Activated naive CD8-positive, alpha-beta T cell treated with anti-CD3 and anti-CD28 coated beads for 36 hours (primary cell): ENCODE data around the gene PNMA6A. TPM values are rescaled to one million over a fixed set of nuclear protein-coding genes. Genes with fewer than 3 reads are reported as not detected.
"Not testable (repeated sequence)": the region's sequence is repeated elsewhere in the genome, so short reads cannot be mapped to it uniquely, and the experiment has no call there.

ENCODE experiments used
- DNase-seq: peaks from one replicate; pipeline ENCODE4 v3.0.0; 2021
- H3K27ac Mint-ChIP-seq: one replicate; pipeline ENCODE4 v1.8.0; 2022; ENCODE audit warnings: mild to moderate bottlenecking, moderate library complexity, mixed read lengths
- H3K27me3 Mint-ChIP-seq: one replicate; pipeline ENCODE4 v1.8.0; 2022; ENCODE audit warnings: mild to moderate bottlenecking, mixed read lengths
- H3K36me3 Mint-ChIP-seq: one replicate; pipeline ENCODE4 v1.8.0; 2021; ENCODE audit warnings: mild to moderate bottlenecking, mixed read lengths
- H3K4me1 Mint-ChIP-seq: one replicate; pipeline ENCODE4 v1.8.0; 2021; ENCODE audit warnings: mixed read lengths
- H3K4me3 Mint-ChIP-seq: one replicate; pipeline ENCODE4 v1.8.0; 2022; ENCODE audit warnings: mild to moderate bottlenecking, moderate library complexity, mixed read lengths
- H3K9me3 Mint-ChIP-seq: one replicate; pipeline ENCODE4 v1.8.0; 2022; ENCODE audit warnings: mixed read lengths
- total RNA-seq, 2 experiments: library from RNA; stranded (reverse); gene quantifications; one replicate each; pipeline ENCODE4 v1.2.3, GENCODE V29; 2021

Gene PNMA6A
- 1 to 10 TPM; 2.0 to 2.1 TPM for total RNA-seq

DNA sequence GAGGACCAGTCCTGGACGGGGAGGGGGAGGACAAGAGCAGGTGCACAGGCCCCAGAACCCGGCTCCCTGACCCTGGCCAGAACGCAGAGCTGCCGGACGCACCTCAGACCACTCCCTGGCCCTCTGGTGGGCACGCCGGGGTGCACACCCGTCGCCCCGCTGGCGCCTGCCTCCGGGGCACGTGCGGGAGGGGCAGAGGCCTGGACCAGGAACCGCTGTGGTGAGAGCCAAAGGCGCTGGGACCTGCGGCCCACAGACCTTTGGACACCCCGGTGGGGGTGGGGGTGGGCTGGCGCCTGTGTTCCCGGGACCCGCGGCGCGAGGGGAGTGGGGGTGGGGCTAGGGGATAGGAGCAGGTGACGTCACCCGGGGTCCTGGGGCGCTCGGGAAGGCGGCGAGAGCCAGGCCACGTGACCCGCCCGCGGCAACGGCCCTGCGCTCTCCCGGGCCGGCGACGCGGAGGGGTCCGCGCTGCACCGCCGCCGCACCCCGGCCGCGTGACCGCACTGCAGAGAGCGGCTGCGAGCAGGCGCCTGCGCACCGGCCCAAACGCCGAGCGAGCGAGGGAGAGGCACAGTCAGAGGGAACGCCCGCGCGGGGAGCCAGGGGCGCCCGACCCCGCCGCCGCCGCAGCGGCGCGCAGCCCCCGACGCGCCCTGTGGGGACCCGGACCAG lies at the start of gene PNMA6A:
PNMA6A (plus strand) TSS at position 546 of the 675 bp plus-strand sequence. CDS start 609 bp downstream, outside the sequence.
- H3K27me3 Mint-ChIP-seq, DNase-seq, H3K4me1 Mint-ChIP-seq, H3K9me3 Mint-ChIP-seq, H3K36me3 Mint-ChIP-seq, H3K27ac Mint-ChIP-seq, H3K4me3 Mint-ChIP-seq: not testable (repeated sequence)

DNA sequence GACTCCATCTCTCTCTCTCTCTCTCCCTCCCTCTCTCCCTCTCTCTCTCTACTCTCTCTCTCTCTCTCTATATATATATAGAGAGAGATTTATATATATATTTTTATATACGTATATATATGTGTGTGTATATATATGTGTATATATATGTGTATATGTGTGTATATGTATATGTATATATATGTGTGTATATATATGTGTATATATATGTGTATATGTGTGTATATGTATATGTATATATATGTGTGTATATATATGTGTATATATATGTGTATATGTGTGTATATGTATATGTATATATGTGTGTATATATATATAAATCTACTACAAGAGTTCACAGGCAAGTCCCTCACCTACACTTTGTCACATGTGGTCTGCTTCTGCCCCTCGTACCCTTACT lies 45.8 kb upstream of the PNMA6A start:
- DNase-seq, H3K27ac Mint-ChIP-seq, H3K36me3 Mint-ChIP-seq, H3K9me3 Mint-ChIP-seq, H3K4me3 Mint-ChIP-seq, H3K27me3 Mint-ChIP-seq, H3K4me1 Mint-ChIP-seq: not testable (repeated sequence)

DNA sequence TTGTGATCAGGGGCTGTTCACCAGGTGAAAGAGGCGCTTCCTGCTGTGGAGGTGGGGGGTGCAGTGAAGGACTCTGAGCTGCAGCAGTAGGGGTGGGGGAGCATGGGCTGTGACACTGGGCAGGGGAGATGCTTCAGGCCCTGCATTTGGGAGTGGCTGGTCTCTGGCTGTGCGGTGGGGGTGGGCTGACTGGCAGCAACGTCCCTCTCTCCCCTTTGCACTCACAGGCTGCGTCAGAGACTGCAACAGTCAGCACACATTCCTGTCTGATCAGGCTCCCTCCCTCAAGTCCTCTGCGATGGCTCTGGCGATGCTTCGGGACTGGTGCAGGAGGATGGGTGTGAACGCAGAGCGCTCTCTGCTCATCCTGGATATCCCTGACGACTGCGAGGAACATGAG lies 43.8 kb upstream of the PNMA6A start:
- H3K4me3 Mint-ChIP-seq, H3K27ac Mint-ChIP-seq, H3K4me1 Mint-ChIP-seq, H3K27me3 Mint-ChIP-seq, H3K9me3 Mint-ChIP-seq, DNase-seq, H3K36me3 Mint-ChIP-seq: not testable (repeated sequence)

DNA sequence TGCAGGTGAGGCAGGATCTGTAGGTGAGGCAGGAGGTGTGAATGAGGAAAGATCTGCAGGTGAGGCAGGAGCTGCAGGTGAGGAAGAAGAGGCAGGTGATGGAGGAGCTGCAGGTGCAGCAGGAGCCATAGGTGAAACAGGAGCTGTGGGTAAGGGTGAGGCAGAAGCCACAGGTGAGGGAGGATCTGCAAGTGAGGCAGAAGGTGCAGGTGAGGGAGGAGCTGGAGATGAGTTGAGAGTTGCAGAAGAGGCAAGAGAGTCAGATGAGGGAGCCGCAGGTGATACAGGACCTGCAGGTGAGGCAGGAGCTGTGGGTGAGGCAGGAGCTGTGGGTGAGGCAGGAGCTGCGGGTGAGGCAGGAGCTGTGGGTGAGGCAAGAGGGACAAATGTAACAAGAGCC lies 43.1 kb upstream of the PNMA6A start:
- Mint-ChIP-seq H3K27me3 (no peaks in the 10 kb centered on the region), H3K4me1 (peaks cover 3% of the 10 kb centered on the region), H3K27ac (no peak overlapping the region), H3K9me3 (no peaks in the 10 kb centered on the region), H3K36me3 (no peaks in the 10 kb centered on the region), H3K4me3 (no peak overlapping the region)
- no peak for DNase-seq

DNA sequence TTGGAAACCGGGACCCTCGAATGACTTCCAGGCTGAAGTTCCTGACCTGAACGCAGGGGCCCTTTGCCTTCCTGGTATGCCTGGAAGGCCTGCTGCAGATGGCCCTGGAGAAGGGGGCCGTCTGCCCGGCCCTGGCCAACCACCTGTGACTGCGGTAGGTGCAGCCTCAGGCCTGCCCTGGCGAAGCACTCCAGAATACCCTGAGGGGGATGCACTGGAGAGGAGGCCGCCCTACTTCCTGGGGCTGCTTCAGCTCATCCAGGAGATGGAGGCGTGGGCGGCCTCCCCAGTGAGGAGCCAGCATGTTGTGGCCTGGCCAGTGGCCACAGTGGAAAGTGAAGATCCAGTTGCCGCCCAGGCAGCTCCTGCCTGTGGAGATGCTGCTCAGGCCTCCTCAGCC lies 42.4 kb upstream of the PNMA6A start:
- Mint-ChIP-seq H3K27ac (no peak overlapping the region), H3K4me3 (no peak overlapping the region), H3K9me3 (no peaks in the 10 kb centered on the region), H3K36me3 (no peaks in the 10 kb centered on the region), H3K27me3 (no peaks in the 10 kb centered on the region), H3K4me1 (peaks cover 3% of the 10 kb centered on the region)
- no peak for DNase-seq

DNA sequence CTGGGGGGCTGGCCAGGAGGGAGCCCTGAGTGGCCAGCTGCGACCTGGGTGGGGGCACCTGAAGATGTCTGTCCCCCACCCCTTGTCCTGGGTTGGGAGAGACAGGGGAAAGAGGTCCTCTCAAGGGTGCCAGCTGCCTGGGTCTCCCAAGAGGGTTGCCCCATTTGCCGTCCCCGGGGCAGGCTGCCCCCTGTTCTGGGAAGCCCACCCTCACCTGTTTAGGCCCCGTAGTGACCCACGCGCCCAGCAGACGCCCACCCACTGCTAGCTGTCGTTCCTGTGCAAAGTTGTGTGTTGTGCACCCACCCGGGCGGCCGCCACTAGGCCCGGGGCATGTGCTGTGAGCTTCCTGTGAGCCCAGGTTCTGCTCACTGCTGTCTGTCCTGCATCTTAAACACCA lies 41.5 kb upstream of the PNMA6A start:
- DNase-seq = no peak
- Mint-ChIP-seq H3K4me3 (no peak overlapping the region), H3K4me1 (peaks cover 3% of the 10 kb centered on the region), H3K27ac (no peak overlapping the region), H3K9me3 (no peaks in the 10 kb centered on the region), H3K36me3 (no peaks in the 10 kb centered on the region), H3K27me3 (no peaks in the 10 kb centered on the region)

DNA sequence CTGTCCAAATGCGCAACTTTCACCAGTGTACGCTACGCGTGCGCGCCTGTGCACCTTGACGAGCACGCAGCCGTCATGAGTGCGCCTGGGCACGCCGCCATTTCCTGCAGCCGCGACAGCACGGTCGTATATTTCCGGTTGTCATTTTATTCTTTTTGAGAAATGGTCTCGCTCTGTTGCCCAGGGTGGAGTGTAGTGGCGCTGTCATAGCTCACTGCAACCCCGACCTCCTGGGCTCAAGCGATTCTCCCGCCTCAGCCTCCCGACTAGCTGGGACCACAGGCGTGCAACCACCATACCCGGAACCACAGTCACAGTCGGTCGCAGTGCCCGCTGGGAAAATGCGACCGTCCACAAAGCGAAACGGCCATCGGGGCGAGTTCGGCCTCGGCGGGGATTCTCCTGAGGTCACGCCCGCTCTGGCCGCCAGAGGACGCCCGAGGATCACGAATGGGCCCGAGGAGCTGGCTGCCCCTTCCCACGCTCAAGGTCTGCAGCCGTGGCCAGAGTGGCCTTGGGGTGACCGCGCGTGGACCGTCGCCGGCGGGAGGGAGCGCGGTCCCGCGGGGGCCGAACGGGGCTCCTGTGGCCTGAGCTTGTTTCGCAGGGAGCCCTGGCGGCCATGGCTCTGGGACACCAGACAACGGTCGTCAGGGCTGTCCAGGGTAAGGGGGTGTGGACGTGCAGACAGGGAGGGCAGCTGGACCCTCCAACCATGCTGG lies 39.7 kb upstream of the PNMA6A start:
- Mint-ChIP-seq H3K4me3 (peak overlapping the region; percentile 79), H3K36me3 (no peaks in the 10 kb centered on the region), H3K27me3 (no peaks in the 10 kb centered on the region), H3K9me3 (no peaks in the 10 kb centered on the region), H3K27ac (peak overlapping the region; percentile 83), H3K4me1 (peaks cover 3% of the 10 kb centered on the region)
- peak; percentile 63 for DNase-seq

DNA sequence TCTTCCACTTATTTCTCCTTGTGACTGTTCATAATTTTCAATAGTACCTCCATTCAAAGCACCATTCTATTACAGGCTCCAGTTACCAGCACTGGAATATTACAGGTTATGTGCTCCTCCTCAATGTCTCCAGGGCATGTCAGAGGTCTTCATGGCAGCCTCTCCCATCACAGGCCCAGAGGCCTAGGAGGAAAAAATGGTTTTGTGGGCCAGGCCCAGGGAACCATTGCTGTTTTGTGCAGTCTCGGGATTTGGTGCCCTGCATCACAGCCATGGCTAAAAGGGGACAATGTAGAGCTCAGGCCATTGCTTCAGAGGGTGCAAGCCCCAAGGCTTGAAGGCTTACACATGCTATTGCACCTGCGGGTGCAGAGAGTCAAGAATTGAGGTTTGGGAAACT lies 23.2 kb upstream of the PNMA6A start:
- peaks cover 14% of the 10 kb centered on the region for H3K9me3 Mint-ChIP-seq
- H3K4me1 Mint-ChIP-seq = no peaks in the 10 kb centered on the region
- no peaks in the 10 kb centered on the region for H3K27me3 Mint-ChIP-seq
- no peak overlapping the region for H3K4me3 Mint-ChIP-seq
- H3K36me3 Mint-ChIP-seq = peaks cover 30% of the 10 kb centered on the region
- DNase-seq = no peak
- no peak overlapping the region for H3K27ac Mint-ChIP-seq

DNA sequence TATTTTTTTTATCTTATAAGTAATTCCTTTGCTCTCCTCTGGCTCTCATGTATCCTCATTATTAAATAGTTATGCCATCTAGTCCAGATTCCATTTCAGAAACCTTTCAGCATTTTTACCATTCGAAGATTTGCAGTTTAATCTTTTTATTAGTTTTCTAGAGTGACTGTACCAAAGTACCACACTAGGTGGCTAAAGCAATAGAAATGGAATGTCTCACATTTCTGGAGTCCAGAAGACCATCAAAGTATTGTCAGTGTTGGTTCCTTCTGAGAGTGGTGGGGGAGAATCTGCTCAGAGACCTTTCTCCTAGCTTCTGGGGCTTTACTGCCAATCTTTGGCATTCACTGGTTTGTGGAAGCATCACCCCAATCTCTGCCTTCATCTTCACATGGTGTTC lies 19.7 kb upstream of the PNMA6A start:
- H3K27ac Mint-ChIP-seq = no peak overlapping the region
- H3K27me3 Mint-ChIP-seq = peaks cover 4% of the 10 kb centered on the region
- H3K36me3 Mint-ChIP-seq = peaks cover 25% of the 10 kb centered on the region
- H3K4me1 Mint-ChIP-seq = peaks cover 2% of the 10 kb centered on the region
- no peak overlapping the region for H3K4me3 Mint-ChIP-seq
- no peak for DNase-seq
- peaks cover 14% of the 10 kb centered on the region for H3K9me3 Mint-ChIP-seq

DNA sequence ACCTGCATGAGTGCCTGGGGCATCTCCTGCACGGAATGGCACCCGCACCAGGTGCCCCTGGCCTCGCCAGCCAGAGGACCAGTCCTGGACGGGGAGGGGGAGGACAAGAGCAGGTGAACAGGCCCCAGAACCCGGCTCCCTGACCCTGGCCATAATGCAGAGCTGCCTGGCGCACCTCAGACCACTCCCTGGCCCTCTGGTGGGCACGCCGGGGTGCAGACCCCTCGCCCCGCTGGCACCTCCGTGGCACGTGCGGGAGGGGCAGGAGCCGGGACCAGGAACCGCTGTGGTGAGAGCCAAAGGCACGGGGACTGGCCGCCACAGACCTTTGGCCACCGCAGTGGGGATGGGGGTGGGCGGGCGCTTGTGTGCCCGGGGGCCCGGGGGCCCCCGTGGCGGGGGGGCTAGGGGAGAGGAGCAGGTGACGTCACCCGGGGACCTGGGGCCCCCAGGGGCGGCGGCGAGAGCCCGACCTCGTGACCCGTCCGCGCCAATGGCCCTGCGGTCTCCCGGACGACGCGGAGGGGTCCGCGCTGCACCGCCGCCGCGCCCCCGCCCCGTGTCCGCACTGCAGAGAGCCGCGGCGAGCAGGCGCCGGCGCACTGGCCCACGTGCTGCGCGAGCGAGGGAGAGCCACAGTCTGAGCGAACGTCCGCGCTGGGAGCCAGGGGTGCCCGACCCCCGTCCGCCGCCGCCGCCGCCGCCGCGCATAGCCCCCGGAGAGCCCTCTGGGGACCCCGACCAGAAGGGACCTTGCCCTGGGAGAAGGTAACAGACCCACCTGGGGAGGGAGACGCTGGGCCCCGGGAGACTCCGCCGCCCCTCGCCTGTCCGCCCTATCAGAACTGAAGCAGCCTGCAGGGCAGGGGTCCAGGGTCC lies 16.1 kb upstream of the PNMA6A start, which contains the start of gene PNMA3:
PNMA3 (plus strand) TSS at position 600 of the 879 bp plus-strand sequence. CDS start 586 bp downstream, outside the sequence.
- Mint-ChIP-seq H3K4me1 (peaks cover 2% of the 10 kb centered on the region), H3K9me3 (no peaks in the 10 kb centered on the region), H3K36me3 (no peaks in the 10 kb centered on the region), H3K27ac (no peak within 1 kb of the TSS), H3K4me3 (no peak within 1 kb of the TSS), H3K27me3 (peaks cover 4% of the 10 kb centered on the region)
- peak; percentile 20 for DNase-seq

DNA sequence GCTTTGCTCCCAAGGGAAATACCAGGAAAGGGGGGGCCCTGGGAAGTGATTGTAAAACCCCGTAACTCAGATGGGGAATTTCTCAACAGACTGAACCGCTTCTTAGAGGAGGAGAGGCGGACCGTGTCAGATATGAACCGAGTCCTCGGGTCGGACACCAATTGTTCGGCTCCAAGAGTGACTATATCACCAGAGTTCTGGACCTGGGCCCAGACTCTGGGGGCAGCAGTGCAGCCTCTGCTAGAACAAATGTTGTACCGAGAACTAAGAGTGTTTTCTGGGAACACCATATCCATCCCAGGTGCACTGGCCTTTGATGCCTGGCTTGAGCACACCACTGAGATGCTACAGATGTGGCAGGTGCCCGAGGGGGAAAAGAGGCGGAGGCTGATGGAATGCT lies 15.0 kb upstream of the PNMA6A start:
- DNase-seq = no peak
- Mint-ChIP-seq H3K4me1 (peaks cover 2% of the 10 kb centered on the region), H3K9me3 (no peaks in the 10 kb centered on the region), H3K27ac (no peak overlapping the region), H3K27me3 (peaks cover 4% of the 10 kb centered on the region), H3K4me3 (no peak overlapping the region), H3K36me3 (no peaks in the 10 kb centered on the region)

DNA sequence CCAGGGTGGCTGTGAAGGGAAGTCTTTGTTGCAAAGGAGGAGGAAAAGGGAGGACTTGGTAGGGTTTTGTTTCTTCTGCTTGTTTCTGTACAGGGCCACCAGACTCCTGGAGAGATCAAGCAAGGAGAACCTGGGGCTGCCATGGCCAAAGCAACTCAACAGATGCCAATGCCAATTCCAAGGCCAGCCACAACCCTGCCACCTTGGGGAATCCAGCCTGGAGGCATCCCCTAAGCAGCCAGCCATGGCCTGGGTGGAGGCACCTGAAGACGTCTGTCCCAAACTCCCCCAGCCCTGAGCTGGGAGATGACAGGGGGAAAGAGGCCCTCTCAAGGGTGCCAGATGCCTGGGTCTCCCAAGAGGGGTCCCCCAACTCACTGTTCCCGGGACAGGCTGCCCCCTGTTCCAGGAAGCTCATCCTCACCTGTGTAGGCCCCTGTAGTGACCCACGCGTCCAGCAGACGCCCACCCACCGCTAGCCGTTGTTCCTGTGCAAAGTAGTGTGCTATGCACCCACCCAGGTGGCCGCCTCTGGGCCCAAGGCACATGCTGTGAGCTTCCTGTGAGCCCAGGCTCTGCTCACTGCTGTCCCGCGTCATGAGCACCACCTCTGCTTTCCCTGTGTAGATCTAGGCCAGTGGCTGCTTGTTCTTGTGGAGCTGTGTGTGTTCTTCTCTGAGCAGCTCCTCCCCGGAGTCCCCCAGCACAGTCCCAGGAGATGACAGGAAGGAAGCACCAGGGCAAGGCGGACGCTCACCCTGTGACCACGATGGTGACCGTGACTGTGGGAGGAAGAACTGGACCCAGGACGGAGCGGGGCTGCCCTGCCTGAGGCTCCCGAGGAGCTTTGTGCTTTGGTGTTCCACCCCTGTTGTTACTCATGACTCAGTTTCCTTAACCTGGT lies 12.8 kb upstream of the PNMA6A start:
- DNase-seq = no peak
- no peaks in the 10 kb centered on the region for H3K9me3 Mint-ChIP-seq
- peaks cover 2% of the 10 kb centered on the region for H3K4me1 Mint-ChIP-seq
- no peaks in the 10 kb centered on the region for H3K36me3 Mint-ChIP-seq
- no peak overlapping the region for H3K27ac Mint-ChIP-seq
- H3K27me3 Mint-ChIP-seq = peaks cover 4% of the 10 kb centered on the region
- no peak overlapping the region for H3K4me3 Mint-ChIP-seq

DNA sequence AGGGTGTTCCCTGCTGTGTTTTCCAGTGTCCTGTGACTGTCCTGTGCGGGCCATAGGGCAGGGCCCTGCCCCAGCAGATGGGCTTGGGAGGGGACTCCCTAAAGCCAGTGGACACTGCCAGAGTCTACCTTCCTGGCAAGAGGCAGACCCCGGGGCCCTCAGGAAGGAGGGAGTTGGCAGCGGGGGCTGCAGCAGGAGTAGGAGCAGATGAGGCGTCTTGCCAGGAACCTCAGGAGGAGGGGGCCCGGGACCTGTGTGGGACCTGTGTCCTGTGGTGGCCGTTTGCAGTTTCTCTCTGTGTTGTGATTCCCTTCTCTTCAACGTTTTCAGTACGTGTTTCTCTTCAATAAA lies 12.2 kb upstream of the PNMA6A start:
- Mint-ChIP-seq H3K4me3 (no peak overlapping the region), H3K9me3 (no peaks in the 10 kb centered on the region), H3K36me3 (no peaks in the 10 kb centered on the region), H3K27ac (no peak overlapping the region), H3K4me1 (peaks cover 2% of the 10 kb centered on the region), H3K27me3 (peaks cover 4% of the 10 kb centered on the region)
- no peak for DNase-seq

DNA sequence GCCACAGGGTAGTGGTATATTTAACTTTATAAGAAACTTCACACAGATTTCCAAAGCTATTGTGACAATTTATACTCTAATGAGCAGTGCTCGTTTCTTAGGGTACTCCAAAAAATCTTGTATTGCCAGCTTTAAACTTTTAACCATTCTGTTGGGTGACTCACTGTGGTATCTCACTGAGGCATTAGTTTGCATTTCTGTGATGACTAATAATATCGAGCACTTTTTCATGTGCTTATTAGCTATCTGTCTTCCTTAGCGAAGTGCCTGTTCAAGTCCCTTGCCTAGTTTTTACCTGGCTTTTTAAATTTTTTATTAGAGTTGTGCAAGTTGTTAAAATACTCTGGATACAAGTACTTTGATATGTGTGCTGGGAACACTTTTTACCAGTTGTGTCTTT lies 10.5 kb upstream of the PNMA6A start:
- Mint-ChIP-seq H3K4me1 (peaks cover 2% of the 10 kb centered on the region), H3K27me3 (peaks cover 4% of the 10 kb centered on the region), H3K27ac (no peak overlapping the region), H3K4me3 (no peak overlapping the region), H3K36me3 (no peaks in the 10 kb centered on the region), H3K9me3 (no peaks in the 10 kb centered on the region)
- DNase-seq = no peak
